Testis (tissue), 3 donors: ENCODE data around the gene POU1F1. TPM values are rescaled to one million over a fixed set of nuclear protein-coding genes. Genes with fewer than 3 reads are reported as not detected.
"Not testable (repeated sequence)": the region's sequence is repeated elsewhere in the genome, so short reads cannot be mapped to it uniquely, and the experiment has no call there.

Source experiments
- DNase-seq: peaks from one replicate; pipeline ENCODE4 v3.0.0-alpha.2; 2019
- H3K27ac ChIP-seq, 2 donors: fragments of 200-600 bp; sonication (generic); one replicate each; pipeline ENCODE4 v1.5.1; 2019
- H3K27me3 ChIP-seq: fragments of 200-600 bp; sonication (generic); one replicate; pipeline ENCODE4 v1.5.1; 2019
- H3K36me3 ChIP-seq: fragments of 200-600 bp; sonication (generic); one replicate; pipeline ENCODE4 v1.5.1; 2017; ENCODE audit warnings: low read depth; ENCODE audit errors: missing control alignments
- H3K4me1 ChIP-seq: fragments of 200-600 bp; sonication (generic); one replicate; pipeline ENCODE4 v1.5.1; 2019
- H3K4me3 ChIP-seq, 2 donors: fragments of 200-600 bp; sonication (generic); one replicate each; pipeline ENCODE4 v1.5.1; 2017 to 2019
- H3K9me3 ChIP-seq: fragments of 200-600 bp; sonication (generic); one replicate; pipeline ENCODE4 v1.5.1; 2017
- POLR2A ChIP-seq: fragments of 450-650 bp; IDR thresholded peaks from one replicate; pipeline ENCODE4 v1.6.1; 2017; ENCODE audit warnings: antibody characterized with exemption, mild to moderate bottlenecking, moderate library complexity
- WGBS, 2 donors: methylation state at CpG; one replicate each; pipeline ENCODE4 v1.1.5; 2018; 5-methylcytosine and 5-hydroxymethylcytosine counted together
- intact Hi-C: fragments of 100-400 bp; cut with DNase I; formaldehyde crosslinking; loops from one replicate; pipeline ENCODE4 v1.15.1; 2023; ENCODE audit warnings: low total_unique reads
- polyA plus RNA-seq: library from polyadenylated mRNA; stranded (reverse); fragments of 350-450 nt; fragmentation: Illumina TruSeq; extraction: RNeasy Lipid Tissue Mini Kit (QIAGEN cat#74804); gene quantifications from one replicate; pipeline ENCODE4 v1.2.3, GENCODE V29; 2014; ENCODE audit warnings: low read depth, low replicate concordance; ENCODE audit not compliant: insufficient read depth
- total RNA-seq, 2 donors: library from RNA; depleted of rRNA; stranded (reverse); fragments of >200 nt; gene quantifications; one replicate each; pipeline ENCODE4 v1.2.3, GENCODE V29; 2016
- TF ChIP-seq, protein P1 (sequence below), 3 experiments: fragments of 450-650 bp in 2 of 3; fragments of 200-600 bp in 1 of 3; sonication (generic) in 1 of 3; IDR thresholded peaks; one replicate each; pipeline ENCODE4 v1.5.1; 2016 to 2019; ENCODE audit warnings: antibody characterized with exemption in 3 of 3, mild to moderate bottlenecking in 2 of 3, moderate library complexity in 1 of 3

POU1F1 gene
- total and polyA plus RNA-seq, 3 donors from 2014 or later = not detected

DNA sequence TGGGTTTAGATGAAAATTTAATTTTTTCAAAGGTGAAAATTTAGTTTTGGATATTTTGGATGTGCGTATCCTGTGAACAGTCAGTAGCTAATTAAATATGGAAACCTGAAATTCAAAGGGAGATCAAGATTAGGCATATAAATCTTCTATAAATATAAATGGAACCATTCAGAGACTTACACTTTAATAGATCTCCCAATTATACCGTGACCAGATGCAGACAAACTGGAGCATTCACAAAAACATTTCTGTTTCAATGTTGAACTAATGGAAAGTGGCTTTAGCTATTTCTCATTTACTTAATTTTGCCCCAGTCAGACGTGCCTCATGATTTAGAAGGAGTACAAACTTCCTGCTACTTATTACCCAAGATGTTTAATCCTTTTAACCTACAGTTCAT, 29.1 kb upstream of the POU1F1 start:
- Histone ChIP-seq H3K4me3 (no peak overlapping the region), H3K9me3 (no peaks in the 10 kb centered on the region), H3K27ac (no peak overlapping the region), H3K36me3 (no peaks in the 10 kb centered on the region), H3K4me1 (no peaks in the 10 kb centered on the region), H3K27me3 (no peaks in the 10 kb centered on the region)
- no peak for DNase-seq
- no peak for TF ChIP-seq POLR2A
- TF ChIP-seq, protein P1, sequence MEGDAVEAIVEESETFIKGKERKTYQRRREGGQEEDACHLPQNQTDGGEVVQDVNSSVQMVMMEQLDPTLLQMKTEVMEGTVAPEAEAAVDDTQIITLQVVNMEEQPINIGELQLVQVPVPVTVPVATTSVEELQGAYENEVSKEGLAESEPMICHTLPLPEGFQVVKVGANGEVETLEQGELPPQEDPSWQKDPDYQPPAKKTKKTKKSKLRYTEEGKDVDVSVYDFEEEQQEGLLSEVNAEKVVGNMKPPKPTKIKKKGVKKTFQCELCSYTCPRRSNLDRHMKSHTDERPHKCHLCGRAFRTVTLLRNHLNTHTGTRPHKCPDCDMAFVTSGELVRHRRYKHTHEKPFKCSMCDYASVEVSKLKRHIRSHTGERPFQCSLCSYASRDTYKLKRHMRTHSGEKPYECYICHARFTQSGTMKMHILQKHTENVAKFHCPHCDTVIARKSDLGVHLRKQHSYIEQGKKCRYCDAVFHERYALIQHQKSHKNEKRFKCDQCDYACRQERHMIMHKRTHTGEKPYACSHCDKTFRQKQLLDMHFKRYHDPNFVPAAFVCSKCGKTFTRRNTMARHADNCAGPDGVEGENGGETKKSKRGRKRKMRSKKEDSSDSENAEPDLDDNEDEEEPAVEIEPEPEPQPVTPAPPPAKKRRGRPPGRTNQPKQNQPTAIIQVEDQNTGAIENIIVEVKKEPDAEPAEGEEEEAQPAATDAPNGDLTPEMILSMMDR (IDR thresholded peaks at IDR 0.05) = no peak
- intact Hi-C loops = no loop called here
- 55 to 68% methylated on average over 3 of the region's 3 CpGs for WGBS, 2 donors

DNA sequence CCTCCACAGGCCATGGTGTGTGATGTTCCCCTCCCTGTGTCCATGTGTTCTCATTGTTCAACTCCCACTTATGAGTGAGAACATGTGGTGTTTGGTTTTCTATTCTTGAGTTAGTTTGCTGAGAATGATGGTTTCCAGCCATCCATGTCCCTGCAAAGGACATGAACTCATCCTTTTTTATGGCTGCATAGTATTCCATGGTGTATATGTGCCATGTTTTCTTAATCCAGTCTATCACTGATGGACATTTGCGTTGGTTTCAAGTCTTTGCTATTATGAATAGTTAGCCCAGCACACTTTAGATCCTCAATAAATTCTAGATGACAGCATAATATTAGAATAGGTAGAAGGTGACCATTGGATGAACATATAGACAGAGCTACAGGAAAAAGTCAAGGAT, 28.6 kb upstream of the POU1F1 start:
- H3K36me3 ChIP-seq, DNase-seq, H3K4me3 ChIP-seq, H3K9me3 ChIP-seq, H3K27me3 ChIP-seq, H3K27ac ChIP-seq, H3K4me1 ChIP-seq, intact Hi-C loops: not testable (repeated sequence)
- 76 to 85% methylated on average over 1 of the region's 1 CpG for WGBS, 2 donors

DNA sequence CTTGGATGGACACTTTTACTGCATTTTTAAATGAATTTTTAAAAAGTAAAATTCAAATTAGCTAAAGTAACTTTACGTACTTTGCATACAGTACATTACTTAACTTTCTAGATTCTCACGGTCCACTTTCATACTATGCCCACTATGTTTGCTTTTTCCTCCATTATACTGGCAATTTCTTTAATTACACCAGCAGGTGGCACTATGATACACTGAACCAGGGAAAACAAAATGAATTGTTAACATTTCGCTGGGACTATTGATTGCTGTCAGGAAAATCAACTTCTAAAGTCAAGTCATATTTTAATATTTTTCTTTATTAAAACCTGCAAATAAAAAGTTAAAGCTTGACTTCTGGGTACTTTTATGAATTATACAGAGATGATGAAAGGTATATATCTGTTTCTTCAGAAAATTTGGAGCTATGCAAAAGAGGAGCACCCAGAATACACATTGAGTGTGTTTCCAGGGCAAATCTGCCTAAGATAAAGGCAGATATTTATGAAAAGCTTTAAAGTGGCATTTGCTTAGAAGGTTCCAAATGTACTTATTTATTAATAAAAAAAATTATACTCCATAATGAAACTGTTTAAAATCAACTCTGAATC, 21.8 kb upstream of the POU1F1 start:
- H3K27ac ChIP-seq = no peak overlapping the region
- intact Hi-C loops = no loop called here
- no peaks in the 10 kb centered on the region for H3K36me3 ChIP-seq
- H3K9me3 ChIP-seq = no peaks in the 10 kb centered on the region
- TF ChIP-seq POLR2A = no peak
- TF ChIP-seq, protein P1 (IDR thresholded peaks at IDR 0.05) = peak; percentile 41 to 65 (median 51)
- no peaks in the 10 kb centered on the region for H3K27me3 ChIP-seq
- DNase-seq = no peak
- H3K4me3 ChIP-seq = no peak overlapping the region
- 15 to 23% methylated on average over 3 of the region's 3 CpGs for WGBS, 2 donors
- H3K4me1 ChIP-seq = no peaks in the 10 kb centered on the region

DNA sequence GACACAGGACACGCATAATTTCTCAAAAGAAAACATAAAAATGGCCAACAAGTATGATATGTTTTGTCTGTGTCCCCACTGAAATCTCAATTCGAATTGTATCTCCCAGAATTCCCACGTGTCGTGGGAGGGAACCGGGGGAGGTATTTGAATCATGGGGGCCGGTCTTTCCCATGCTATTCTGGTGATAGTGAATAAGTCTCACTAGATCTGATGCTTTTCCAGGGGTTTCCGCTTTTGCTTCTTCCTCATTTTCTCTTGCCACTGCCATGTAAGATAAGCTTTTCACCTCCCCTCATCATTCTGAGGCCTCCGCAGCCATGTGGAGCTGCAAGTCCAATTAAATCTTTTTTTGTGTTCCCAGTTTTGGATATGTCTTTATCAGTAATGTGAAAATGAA, 12.1 kb upstream of the POU1F1 start:
- DNase-seq = no peak
- Histone ChIP-seq H3K27me3 (no peaks in the 10 kb centered on the region), H3K4me3 (no peak overlapping the region), H3K4me1 (no peaks in the 10 kb centered on the region), H3K9me3 (no peaks in the 10 kb centered on the region), H3K36me3 (no peaks in the 10 kb centered on the region), H3K27ac (no peak overlapping the region)
- intact Hi-C loops = no loop called here
- TF ChIP-seq, protein P1 (IDR thresholded peaks at IDR 0.05) = no peak
- TF ChIP-seq POLR2A = no peak
- 83 to 85% methylated on average over 8 of the region's 8 CpGs for WGBS, 2 donors

DNA sequence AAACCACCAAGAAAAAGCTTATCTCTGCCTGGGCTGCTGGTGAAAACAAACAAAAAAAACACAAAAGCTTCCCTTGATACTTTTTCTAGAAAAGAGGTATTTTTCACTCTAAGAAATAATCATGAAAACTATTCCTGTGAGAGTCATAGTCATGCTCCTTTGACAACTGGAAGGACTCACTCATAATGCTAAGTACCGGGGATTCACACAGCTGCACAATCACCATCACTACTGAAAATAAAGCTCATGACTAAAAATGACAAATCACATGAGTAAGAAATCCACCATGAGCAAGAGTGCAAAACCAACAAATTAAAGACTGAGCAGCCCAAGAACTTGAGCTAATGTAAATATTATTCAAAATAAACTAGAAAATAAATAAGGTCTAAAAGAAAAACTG, 10.6 kb upstream of the POU1F1 start:
- Histone ChIP-seq H3K4me3 (no peak overlapping the region), H3K9me3 (no peaks in the 10 kb centered on the region), H3K36me3 (no peaks in the 10 kb centered on the region), H3K4me1 (no peaks in the 10 kb centered on the region), H3K27ac (no peak overlapping the region), H3K27me3 (no peaks in the 10 kb centered on the region)
- TF ChIP-seq POLR2A = no peak
- TF ChIP-seq, protein P1 (IDR thresholded peaks at IDR 0.05) = no peak
- 77 to 97% methylated on average over 1 of the region's 1 CpG for WGBS, 2 donors
- intact Hi-C loops = no loop called here
- DNase-seq = no peak
